ENCODE results near the gene XAGE3.
"Not testable (repeated sequence)": the region's sequence is repeated elsewhere in the genome, so short reads cannot be mapped to it uniquely, and the experiment has no call there.

Gene XAGE3

DNA sequence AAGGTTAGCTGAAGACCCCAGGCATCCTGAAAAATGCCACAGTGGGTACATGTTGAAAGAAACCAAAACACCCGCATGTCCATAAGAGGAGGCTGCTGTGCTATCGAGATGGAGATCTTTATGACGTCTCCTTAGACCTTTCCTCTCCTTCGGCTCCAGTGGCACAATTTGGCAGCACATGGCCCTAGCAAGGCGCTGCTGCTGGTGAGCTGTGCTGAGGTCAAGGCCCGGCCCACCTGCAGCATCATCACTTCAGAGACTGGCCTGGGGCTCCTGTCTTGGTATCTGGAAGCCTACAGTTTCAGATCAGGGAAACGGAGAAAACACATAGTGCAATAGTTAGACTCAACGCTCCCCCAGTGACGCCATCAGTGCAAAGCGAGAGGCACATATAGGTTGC is 7.6 kb upstream of the XAGE3 start:
- not testable (repeated sequence) for H3K9ac ChIP-seq (ENCODE audit: low read depth, low read length, poor library complexity, severe bottlenecking); H3F3A ChIP-seq (ENCODE audit: low read depth); H3K9me2 ChIP-seq (replicated peaks; ENCODE audit: low read depth, low read length); H3K4me1 ChIP-seq (ENCODE audit: insufficient read depth, low read length, poor library complexity, severe bottlenecking); H4K20me1 ChIP-seq (ENCODE audit: insufficient read depth, low read length, poor library complexity, severe bottlenecking); H3K79me2 ChIP-seq (ENCODE audit: insufficient read depth, low read length); H2AFZ ChIP-seq (ENCODE audit: low read length); H3K36me3 ChIP-seq (ENCODE audit: insufficient read depth, low read length); H3K4me3 ChIP-seq (ENCODE audit: low read length, poor library complexity, severe bottlenecking); H3K9me3 ChIP-seq (ENCODE audit: insufficient read depth, low read depth, low read length); H3K27me3 ChIP-seq (ENCODE audit: insufficient read depth, low read length, poor library complexity, severe bottlenecking); H3K4me2 ChIP-seq (ENCODE audit: low read depth, low read length, poor library complexity, severe bottlenecking)

DNA sequence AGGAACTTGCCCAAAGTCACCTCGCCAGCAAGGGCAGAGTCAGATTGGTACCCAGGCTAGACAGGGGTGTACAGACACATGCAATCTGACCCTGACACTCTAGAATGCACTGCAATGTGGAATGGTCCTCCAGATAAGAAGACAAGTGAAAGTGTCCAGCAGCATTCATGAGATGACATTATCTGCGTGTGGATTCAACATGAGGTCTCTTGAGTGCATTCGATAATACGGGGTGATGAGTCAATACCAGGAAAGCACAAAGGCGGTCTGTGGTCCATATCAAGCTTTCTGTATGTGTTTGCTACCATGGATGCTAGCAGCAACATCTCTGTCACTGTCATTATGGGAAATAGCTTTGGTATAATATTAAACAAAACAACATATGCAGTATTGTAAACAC is 6.8 kb upstream of the XAGE3 start:
- no peaks in the 10 kb centered on the region for H4K20me1 ChIP-seq (ENCODE audit: insufficient read depth, low read length, poor library complexity, severe bottlenecking)
- no peak overlapping the region for H3K9ac ChIP-seq (ENCODE audit: low read depth, low read length, poor library complexity, severe bottlenecking)
- H3K36me3 ChIP-seq (ENCODE audit: insufficient read depth, low read length): no peaks in the 10 kb centered on the region
- no peaks in the 10 kb centered on the region for H3K9me3 ChIP-seq (ENCODE audit: insufficient read depth, low read depth, low read length)
- H3K27me3 ChIP-seq (ENCODE audit: insufficient read depth, low read length, poor library complexity, severe bottlenecking): no peaks in the 10 kb centered on the region
- H3K4me3 ChIP-seq (ENCODE audit: low read length, poor library complexity, severe bottlenecking): no peak overlapping the region
- no peak overlapping the region for H2AFZ ChIP-seq (ENCODE audit: low read length)
- TF ChIP-seq, protein P1, sequence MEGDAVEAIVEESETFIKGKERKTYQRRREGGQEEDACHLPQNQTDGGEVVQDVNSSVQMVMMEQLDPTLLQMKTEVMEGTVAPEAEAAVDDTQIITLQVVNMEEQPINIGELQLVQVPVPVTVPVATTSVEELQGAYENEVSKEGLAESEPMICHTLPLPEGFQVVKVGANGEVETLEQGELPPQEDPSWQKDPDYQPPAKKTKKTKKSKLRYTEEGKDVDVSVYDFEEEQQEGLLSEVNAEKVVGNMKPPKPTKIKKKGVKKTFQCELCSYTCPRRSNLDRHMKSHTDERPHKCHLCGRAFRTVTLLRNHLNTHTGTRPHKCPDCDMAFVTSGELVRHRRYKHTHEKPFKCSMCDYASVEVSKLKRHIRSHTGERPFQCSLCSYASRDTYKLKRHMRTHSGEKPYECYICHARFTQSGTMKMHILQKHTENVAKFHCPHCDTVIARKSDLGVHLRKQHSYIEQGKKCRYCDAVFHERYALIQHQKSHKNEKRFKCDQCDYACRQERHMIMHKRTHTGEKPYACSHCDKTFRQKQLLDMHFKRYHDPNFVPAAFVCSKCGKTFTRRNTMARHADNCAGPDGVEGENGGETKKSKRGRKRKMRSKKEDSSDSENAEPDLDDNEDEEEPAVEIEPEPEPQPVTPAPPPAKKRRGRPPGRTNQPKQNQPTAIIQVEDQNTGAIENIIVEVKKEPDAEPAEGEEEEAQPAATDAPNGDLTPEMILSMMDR (conservative IDR thresholded peaks at IDR 0.05; ENCODE audit: low read length): no peak
- no peak for TF ChIP-seq EZH2phosphoT487 (IDR thresholded peaks at IDR 0.05; ENCODE audit: borderline replicate concordance)
- H3K79me2 ChIP-seq (ENCODE audit: insufficient read depth, low read length): no peaks in the 10 kb centered on the region
- no peaks in the 10 kb centered on the region for H3K9me2 ChIP-seq (replicated peaks; ENCODE audit: low read depth, low read length)
- H3K4me1 ChIP-seq (ENCODE audit: insufficient read depth, low read length, poor library complexity, severe bottlenecking): no peaks in the 10 kb centered on the region
- no peaks in the 10 kb centered on the region for H3F3A ChIP-seq (ENCODE audit: low read depth)
- H3K4me2 ChIP-seq (ENCODE audit: low read depth, low read length, poor library complexity, severe bottlenecking): no peak overlapping the region

- not testable (repeated sequence) for H3K9ac ChIP-seq (ENCODE audit: low read depth, low read length, poor library complexity, severe bottlenecking); H3K4me3 ChIP-seq (ENCODE audit: low read length, poor library complexity, severe bottlenecking); H2AFZ ChIP-seq (ENCODE audit: low read length); H3K27me3 ChIP-seq (ENCODE audit: insufficient read depth, low read length, poor library complexity, severe bottlenecking); H3K9me2 ChIP-seq (replicated peaks; ENCODE audit: low read depth, low read length); H3K79me2 ChIP-seq (ENCODE audit: insufficient read depth, low read length); H3F3A ChIP-seq (ENCODE audit: low read depth); H3K9me3 ChIP-seq (ENCODE audit: insufficient read depth, low read depth, low read length); H3K4me1 ChIP-seq (ENCODE audit: insufficient read depth, low read length, poor library complexity, severe bottlenecking); H3K4me2 ChIP-seq (ENCODE audit: low read depth, low read length, poor library complexity, severe bottlenecking); H4K20me1 ChIP-seq (ENCODE audit: insufficient read depth, low read length, poor library complexity, severe bottlenecking); H3K36me3 ChIP-seq (ENCODE audit: insufficient read depth, low read length)
Observed at GRCh38 chrX:52873825-52874224, 5.9 kb upstream of the XAGE3 start.

- TF ChIP-seq, protein P1 (conservative IDR thresholded peaks at IDR 0.05; ENCODE audit: low read length): no peak
- Histone ChIP-seq H3K9me3 (ENCODE audit: insufficient read depth, low read depth, low read length) (no peaks in the 10 kb centered on the region), H3K9ac (ENCODE audit: low read depth, low read length, poor library complexity, severe bottlenecking) (no peak overlapping the region), H3F3A (ENCODE audit: low read depth) (no peaks in the 10 kb centered on the region), H3K36me3 (ENCODE audit: insufficient read depth, low read length) (no peaks in the 10 kb centered on the region), H3K79me2 (ENCODE audit: insufficient read depth, low read length) (no peaks in the 10 kb centered on the region), H3K4me3 (ENCODE audit: low read length, poor library complexity, severe bottlenecking) (no peak overlapping the region), H3K4me2 (ENCODE audit: low read depth, low read length, poor library complexity, severe bottlenecking) (no peak overlapping the region), H3K9me2 (replicated peaks; ENCODE audit: low read depth, low read length) (no peaks in the 10 kb centered on the region), H3K4me1 (ENCODE audit: insufficient read depth, low read length, poor library complexity, severe bottlenecking) (no peaks in the 10 kb centered on the region), H2AFZ (ENCODE audit: low read length) (no peak overlapping the region), H4K20me1 (ENCODE audit: insufficient read depth, low read length, poor library complexity, severe bottlenecking) (no peaks in the 10 kb centered on the region), H3K27me3 (ENCODE audit: insufficient read depth, low read length, poor library complexity, severe bottlenecking) (no peaks in the 10 kb centered on the region)
Observed at GRCh38 chrX:52870046-52870445, 2.2 kb upstream of the XAGE3 start.
